Kidney (tissue), 22 donors: Measurements from ENCODE around the gene IPCEF1. TPM values are rescaled to one million over a fixed set of nuclear protein-coding genes. Genes with fewer than 3 reads are reported as not detected.

ENCODE experiments used
- DNase-seq, 5 donors: peaks; one replicate each; pipeline ENCODE4 v3.0.0-alpha.2; 2013 to 2020
- FAIRE-seq: peaks from 2 replicates; lab custom pipeline; 2012; peaks lifted over from hg19 to GRCh38; lab: Jason Lieb, UNC
- H3K27ac ChIP-seq, 2 donors: one replicate each; pipeline ENCODE4 v1.7.0; 2013; ENCODE audit warnings: low read depth in 2 of 2, low read length in 2 of 2, inconsistent platforms in 1 of 2
- H3K27me3 ChIP-seq: one replicate; pipeline ENCODE4 v1.7.1; 2013; ENCODE audit warnings: low read length, inconsistent platforms; ENCODE audit not compliant: control insufficient read depth, insufficient read depth
- H3K36me3 ChIP-seq, 3 donors: one replicate each; pipeline versions ENCODE4 v1.7.0 to v1.7.1; 2013; ENCODE audit warnings: low read length in 3 of 3, control low read depth in 1 of 3, inconsistent platforms in 1 of 3; ENCODE audit not compliant: insufficient read depth in 3 of 3, control insufficient read depth in 2 of 3
- H3K4me1 ChIP-seq, 3 donors: one replicate each; pipeline versions ENCODE4 v1.7.0 to v1.7.1; 2013; ENCODE audit warnings: low read length in 3 of 3, inconsistent platforms in 1 of 3, low read depth in 1 of 3; ENCODE audit not compliant: control insufficient read depth in 2 of 3, insufficient read depth in 2 of 3
- H3K4me3 ChIP-seq, 3 donors: one replicate each; pipeline versions ENCODE4 v1.7.0 to v1.8.1; 2013; ENCODE audit warnings: low read length in 3 of 3, control low read depth in 1 of 3, inconsistent platforms in 1 of 3
- H3K9ac ChIP-seq, 3 donors: one replicate each; pipeline versions ENCODE4 v1.7.0 to v1.7.1; 2013; ENCODE audit warnings: low read length in 3 of 3, control low read depth in 1 of 3, inconsistent platforms in 1 of 3
- H3K9me3 ChIP-seq, 3 donors: one replicate each; pipeline versions ENCODE4 v1.7.0 to v1.7.1; 2013; ENCODE audit warnings: low read length in 3 of 3, control low read depth in 1 of 3, inconsistent platforms in 1 of 3; ENCODE audit not compliant: control insufficient read depth in 2 of 3, insufficient read depth in 1 of 3
- CTCF ChIP-seq: IDR thresholded peaks from 3 replicates; pipeline ENCODE4 v1.5.1; 2012; ENCODE audit warnings: mild to moderate bottlenecking, moderate library complexity, borderline replicate concordance; ENCODE audit not compliant: insufficient read depth; ENCODE audit errors: extremely low read depth
- intact Hi-C: fragments of 100-400 bp; cut with DNase I; formaldehyde crosslinking; loops from one replicate; pipeline ENCODE4 v1.11.1; 2022
- long read RNA-seq, 10 donors: library from polyadenylated mRNA in 1 of 10; unstranded in 1 of 10; transcript quantifications; one replicate each; pipeline ENCODE4 v2.0.0 and lab custom pipeline, GENCODE V29; 2021 to 2026
- polyA plus RNA-seq: library from polyadenylated mRNA; stranded (reverse); fragments of 350-450 nt; fragmentation: Illumina TruSeq; extraction: RNeasy Lipid Tissue Mini Kit (QIAGEN cat#74804); gene quantifications from one replicate; pipeline ENCODE4 v1.2.3, GENCODE V29; 2014; ENCODE audit warnings: low read depth, low replicate concordance; ENCODE audit not compliant: insufficient read depth
- total RNA-seq: library from RNA; stranded (reverse); fragmentation: NEBNext Ultra II Directional; extraction: Animal tissue kit (Norgen Biotek cat#: 25700); gene quantifications from one replicate; pipeline ENCODE4 v1.2.1, GENCODE V29; 2021
- donor health status: control.
- donor health status: control.
- donor health status: control.
- donor health status: control.
- donor health status: control.
- donor health status: DM: yes; HTN: yes; CAD: no.
- donor health status: Normal renal cell carcinoma (clear cell type).

The IPCEF1 gene
- total RNA-seq (25.9 TPM), polyA plus RNA-seq (2.7 TPM)
- long read RNA-seq, donor 1, partial matches to known transcripts: 0 of 1 reads
- long read RNA-seq, donor 1, other reads (novel, unspliced or antisense): 0 of 1 reads
- long read RNA-seq, donor 2: 0 reads
- long read RNA-seq, donor 3, partial matches to known transcripts: 0 of 1 reads
- long read RNA-seq, donor 3, other reads (novel, unspliced or antisense): 0 of 1 reads
- long read RNA-seq, donor 4: 0 reads
- long read RNA-seq, donor 5: 0 reads
- long read RNA-seq, donor 6: 0 reads
- long read RNA-seq, donor 7, partial matches to known transcripts: 0 of 13 reads
- long read RNA-seq, donor 7, other reads (novel, unspliced or antisense): 12 of 13 reads
- long read RNA-seq, donor 8: 0 reads
- long read RNA-seq, donor 9: 0 reads
- long read RNA-seq, donor 10: 0 reads

- intact Hi-C loops: no loop called here
- no peak within 1 kb of the TSS for H3K27ac ChIP-seq
- H3K4me3 ChIP-seq: no peak within 1 kb of the TSS
- no peaks in the 10 kb centered on the region for H3K27me3 ChIP-seq
- FAIRE-seq (no peak), DNase-seq (no peak)
- H3K36me3 ChIP-seq: no peaks in the 10 kb centered on the region
- TF ChIP-seq CTCF: no peak
- H3K4me1 ChIP-seq: no peaks in the 10 kb centered on the region
- no peak within 1 kb of the TSS for H3K9ac ChIP-seq
- no peaks in the 10 kb centered on the region for H3K9me3 ChIP-seq
These were observed at the start of gene IPCEF1 for GRCh38 chr6:154356690-154357089. TSS of gene IPCEF1 (minus strand) at chr6:154356803. CDS start at chr6:154265947, 90,856 bp downstream.

DNA sequence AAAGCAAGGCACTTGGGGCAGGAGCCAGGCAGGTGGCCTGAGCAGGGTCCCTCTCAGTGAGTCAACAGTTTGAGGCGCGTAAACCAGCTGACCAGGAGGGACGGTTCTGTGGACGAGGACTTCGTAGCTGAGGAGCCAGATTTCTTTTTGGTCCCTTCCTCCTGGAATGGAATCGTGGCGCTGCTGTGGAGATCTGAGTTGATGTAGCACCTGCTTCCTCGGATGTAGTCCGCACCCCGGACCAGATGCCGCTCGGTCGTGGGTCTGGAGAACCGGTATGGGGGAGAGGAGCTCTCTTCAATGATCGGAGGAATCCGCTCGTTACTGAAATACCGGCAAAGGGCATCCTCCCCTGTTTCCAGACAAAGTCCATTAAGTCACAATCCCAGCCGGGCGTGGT, 49.7 kb upstream of the IPCEF1 start:
- Histone ChIP-seq H3K4me1 (peaks cover 8 to 17% (median 11%) of the 10 kb centered on the region in 3 donors), H3K27me3 (no peaks in the 10 kb centered on the region), H3K9me3 (no peaks in the 10 kb centered on the region), H3K9ac (no peak overlapping the region), H3K27ac (no peak overlapping the region), H3K36me3 (peaks cover 10 to 28% (median 11%) of the 10 kb centered on the region in 3 donors), H3K4me3 (no peak overlapping the region)
- TF ChIP-seq CTCF: no peak
- intact Hi-C loops: no loop called here
- FAIRE-seq (no peak), DNase-seq (no peak)

- no peak for TF ChIP-seq CTCF
- no peaks in the 10 kb centered on the region for H3K9me3 ChIP-seq
- H3K4me3 ChIP-seq: no peak overlapping the region
- no peak for DNase-seq
- H3K27me3 ChIP-seq: no peaks in the 10 kb centered on the region
- intact Hi-C loops: no loop called here
- H3K36me3 ChIP-seq: peaks cover 14 to 42% (median 15%) of the 10 kb centered on the region in 3 donors
- H3K9ac ChIP-seq: no peak overlapping the region
- no peak overlapping the region for H3K27ac ChIP-seq
- peaks cover 0 to 3% (median 0%) of the 10 kb centered on the region in 3 donors for H3K4me1 ChIP-seq
- no peak for FAIRE-seq
These were observed 48.3 kb upstream of the IPCEF1 start for GRCh38 chr6:154404791-154405400.
